GM19351 (cell line): ENCODE measurements around the gene ATOSA.

Experiments
- ATAC-seq: cut with Tn5 transposase; IDR thresholded peaks from one replicate; pipeline ENCODE4 v1.9.1; 2021; ENCODE audit warnings: mild to moderate bottlenecking, moderate library complexity; ENCODE audit not compliant: unreplicated experiment

ATOSA gene, protein sequence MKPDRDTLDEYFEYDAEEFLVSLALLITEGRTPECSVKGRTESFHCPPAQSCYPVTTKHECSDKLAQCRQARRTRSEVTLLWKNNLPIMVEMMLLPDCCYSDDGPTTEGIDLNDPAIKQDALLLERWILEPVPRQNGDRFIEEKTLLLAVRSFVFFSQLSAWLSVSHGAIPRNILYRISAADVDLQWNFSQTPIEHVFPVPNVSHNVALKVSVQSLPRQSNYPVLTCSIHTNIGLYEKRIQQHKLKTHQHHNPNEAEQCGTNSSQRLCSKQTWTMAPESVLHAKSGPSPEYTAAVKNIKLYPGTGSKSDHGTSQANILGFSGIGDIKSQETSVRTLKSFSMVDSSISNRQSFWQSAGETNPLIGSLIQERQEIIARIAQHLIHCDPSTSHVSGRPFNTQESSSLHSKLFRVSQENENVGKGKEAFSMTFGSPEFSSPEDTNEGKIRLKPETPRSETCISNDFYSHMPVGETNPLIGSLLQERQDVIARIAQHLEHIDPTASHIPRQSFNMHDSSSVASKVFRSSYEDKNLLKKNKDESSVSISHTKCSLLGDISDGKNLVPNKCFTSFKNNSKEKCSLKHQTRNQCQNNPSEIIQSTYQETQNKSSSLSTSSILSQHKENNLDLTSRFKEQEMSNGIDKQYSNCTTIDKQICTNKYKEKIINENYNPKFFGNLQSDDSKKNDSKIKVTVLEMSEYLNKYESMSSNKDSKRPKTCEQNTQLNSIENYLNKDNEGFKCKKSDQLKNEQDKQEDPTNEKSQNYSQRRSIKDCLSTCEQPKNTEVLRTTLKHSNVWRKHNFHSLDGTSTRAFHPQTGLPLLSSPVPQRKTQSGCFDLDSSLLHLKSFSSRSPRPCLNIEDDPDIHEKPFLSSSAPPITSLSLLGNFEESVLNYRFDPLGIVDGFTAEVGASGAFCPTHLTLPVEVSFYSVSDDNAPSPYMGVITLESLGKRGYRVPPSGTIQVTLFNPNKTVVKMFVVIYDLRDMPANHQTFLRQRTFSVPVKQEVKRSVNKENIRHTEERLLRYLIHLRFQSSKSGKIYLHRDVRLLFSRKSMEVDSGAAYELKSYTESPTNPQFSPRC

DNA sequence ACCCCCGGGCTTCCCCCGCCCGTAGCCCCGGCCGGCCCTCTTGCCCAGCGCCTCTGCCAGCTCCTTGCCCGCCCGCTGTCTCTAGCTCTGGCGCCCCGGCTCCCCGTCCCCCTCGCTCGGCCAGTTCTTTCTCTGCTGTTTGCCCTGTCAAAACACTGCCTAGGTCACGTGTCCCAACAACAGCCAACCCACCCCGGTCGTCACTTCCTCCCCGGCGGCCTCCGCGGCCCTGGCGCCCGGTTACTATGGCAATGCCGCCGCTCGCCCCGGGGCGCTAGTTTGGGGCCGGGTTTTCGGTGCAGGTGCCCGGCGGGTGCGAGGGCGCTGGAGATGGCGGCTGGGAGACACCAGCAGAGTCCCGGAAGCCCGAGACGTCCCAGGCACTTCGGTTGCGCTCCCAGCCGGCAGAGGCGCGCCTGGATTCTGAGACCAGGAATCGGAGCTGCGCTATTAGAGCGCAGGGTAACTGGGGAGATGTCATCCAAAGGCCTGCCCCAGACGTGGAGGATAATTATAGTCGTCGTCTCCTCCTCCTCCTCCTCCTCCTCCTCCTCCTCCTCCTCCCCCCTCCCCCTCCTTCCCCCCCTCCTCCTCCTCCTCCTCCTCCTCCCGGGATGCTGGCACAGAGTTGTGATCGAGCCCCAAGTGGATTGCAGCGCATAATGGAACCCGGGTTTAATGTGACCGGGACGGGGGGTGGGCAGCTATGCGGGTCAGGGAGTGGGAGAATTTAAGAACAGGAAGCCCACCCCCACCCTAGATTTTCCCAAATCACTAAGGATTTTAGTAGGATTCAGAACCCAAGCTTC is at the start of gene ATOSA:
TSS of gene ATOSA (minus strand) at position 157 of the 809 bp plus-strand sequence. CDS start 1,367 bp downstream, outside the sequence.
- ATAC-seq, result peak; percentile 72

DNA sequence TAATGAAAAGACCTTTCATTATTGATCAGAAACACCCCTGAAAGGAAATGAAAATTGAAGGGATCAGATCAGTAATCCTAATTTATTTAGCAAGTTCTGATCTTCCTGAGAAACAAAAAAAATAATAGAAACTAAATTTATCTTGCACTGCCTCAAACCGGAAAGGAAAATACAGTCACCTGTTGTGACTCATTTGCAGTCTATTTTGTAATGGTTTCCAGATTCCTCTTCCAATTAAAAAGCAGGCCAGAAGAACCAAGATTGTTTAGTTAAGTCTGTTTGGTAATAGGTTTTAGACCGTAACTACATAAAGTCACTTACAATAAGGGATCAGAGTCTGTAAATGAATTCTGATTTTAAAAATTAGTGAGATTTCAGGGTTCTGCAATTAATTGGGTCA is 49.7 kb upstream of the ATOSA start:
- no peak for ATAC-seq

DNA sequence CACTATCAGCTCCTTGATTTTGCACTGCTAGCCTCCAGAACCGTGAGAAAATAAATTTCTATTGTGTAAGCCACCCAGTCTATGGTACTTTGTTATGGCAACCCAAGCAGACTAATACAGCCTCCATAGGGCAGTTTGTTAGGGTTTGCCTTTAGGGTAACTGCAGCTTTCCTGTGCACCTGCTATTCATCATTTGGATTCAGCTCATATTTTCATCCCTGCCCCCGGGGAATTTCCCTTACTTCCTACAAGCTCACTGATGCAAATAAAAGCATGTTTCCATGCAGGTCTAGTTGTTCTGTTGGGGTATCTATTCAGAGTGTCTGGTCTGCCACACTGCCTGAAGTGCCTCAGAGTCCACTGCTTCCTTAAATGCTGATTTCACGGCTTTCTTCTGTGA is 48.6 kb upstream of the ATOSA start:
- no peak for ATAC-seq

DNA sequence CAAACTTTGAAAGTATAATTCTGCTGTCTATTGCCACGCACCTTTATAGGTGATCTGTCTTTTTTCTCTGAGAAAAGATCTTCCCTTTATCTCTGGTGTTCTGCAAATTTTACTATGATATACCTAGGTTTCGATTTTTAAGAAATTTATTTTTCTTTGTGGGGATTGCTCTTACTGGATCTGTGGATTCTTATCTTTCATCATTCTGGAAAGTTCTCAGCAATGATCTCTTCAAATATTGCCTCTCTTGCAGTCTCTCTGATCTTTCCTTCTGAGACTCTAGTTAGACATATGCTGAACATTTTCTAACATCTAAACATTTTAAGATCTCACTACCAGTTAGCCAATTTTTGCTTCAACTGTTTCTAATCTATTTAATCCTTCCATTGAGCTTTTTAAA is 47.0 kb upstream of the ATOSA start:
- no peak for ATAC-seq

DNA sequence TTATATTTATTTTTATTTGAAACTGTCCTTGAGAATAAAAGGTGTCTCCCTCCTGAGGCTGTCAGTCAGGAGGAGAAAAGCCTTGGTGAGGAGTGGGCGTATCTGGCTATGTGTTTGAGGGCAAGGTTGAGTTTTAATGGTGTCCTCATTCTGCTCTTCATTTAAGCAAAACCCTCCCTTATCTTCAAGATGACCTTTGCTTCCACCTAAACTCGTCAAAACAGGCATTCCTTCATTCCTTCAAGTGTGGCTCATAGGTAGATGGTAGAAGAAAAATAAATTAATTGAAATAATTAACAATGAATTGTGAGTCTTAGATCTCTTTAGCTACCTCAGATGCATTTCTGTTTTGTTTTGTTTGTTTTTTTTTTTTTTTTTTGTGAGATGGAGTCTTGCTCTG is 39.4 kb upstream of the ATOSA start:
- ATAC-seq, result no peak

DNA sequence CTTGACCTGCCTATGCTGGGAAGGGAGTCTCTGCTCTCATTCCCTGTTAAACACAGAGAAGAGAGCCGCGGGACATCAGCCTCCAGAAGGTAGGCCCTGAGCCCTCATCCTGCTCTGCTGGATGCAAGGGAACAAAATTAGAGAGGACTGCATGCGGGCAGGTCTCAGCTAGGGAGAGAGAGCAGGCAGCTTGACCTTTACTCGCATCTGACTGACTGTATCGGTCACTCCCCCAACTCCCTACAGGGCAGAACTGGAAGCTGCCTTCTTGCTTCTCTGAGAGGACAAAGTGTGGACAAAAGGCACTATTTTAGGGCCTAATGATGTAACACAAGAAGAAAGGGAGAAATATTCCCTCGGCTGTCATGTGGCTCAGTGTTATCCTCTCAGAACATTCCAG is 38.7 kb upstream of the ATOSA start:
- no peak for ATAC-seq

DNA sequence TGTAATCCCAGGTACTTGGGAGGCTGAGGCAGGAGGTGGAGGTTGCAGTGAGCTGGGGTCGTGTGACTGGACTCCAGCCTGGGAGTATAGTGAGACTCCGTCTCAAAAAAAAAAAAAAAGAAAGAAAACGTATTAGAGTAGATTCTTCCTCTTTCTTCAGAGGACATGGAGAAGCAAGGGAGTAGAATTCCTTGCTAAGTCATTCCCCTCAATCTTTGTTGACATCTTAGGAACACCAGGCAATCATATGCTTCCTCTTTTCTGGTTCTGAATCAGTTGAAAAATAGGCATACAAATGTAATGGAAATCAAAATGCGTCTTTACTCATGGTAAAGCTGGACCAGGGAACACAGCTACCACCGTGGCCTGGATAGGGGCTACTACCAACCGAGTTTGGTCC is 38.3 kb upstream of the ATOSA start:
- no peak for ATAC-seq

DNA sequence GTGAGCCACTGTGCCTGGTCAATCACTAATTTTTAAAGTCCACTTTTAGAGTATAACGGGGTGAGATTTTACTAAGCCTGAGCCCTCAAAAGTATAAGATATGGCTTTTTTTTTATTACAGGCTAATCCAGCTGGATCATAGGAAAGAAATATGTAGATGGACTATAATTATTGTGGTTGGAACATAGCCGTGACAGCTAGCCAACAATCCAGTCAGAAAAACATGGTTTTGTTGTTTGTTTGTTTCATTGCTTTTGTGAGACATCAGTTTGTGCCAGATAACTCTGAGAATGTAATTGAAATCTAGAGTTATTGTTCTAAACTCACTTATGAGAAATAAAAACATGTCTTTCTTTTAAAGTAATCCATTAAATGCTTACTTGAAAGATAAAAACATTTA is 37.3 kb upstream of the ATOSA start:
- no peak for ATAC-seq

DNA sequence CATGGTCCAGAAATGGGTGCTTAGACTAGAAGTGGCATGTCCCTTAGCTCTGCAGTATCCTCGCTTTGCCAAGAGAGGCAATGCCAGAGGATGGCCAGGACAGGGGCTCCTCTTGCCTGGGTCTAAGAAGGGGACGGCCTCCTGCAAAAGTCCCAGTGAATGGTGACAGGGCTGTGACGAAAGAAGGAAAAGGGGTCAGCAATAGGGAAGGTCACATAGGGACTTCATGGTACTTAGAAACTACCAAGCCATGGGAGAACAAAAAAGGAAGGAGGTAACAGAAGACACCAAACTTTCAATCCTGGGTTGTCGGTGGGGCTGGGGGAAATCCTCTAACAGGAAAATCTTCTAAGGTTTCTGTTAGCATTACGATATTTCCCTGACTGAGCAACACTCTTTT is 36.2 kb upstream of the ATOSA start:
- no peak for ATAC-seq

DNA sequence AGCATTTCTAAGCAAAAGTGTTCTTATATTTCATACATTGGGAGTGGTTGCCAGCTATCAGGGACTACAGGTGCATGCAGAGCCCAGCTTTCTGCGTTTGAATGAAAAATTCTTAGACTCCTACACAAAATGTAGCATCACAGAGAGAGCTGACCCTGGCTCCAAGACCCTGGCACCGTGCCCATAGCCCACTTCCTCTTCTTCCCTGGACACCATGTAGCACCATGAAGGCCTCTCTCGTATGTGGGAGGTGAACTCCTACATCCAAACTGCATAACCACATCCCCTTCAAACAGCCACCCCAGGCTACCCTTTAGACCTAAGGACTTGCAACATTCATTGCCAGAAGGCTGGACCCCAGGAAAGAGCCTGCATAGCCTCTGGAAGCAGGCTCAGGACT is 35.8 kb upstream of the ATOSA start:
- ATAC-seq, result no peak

DNA sequence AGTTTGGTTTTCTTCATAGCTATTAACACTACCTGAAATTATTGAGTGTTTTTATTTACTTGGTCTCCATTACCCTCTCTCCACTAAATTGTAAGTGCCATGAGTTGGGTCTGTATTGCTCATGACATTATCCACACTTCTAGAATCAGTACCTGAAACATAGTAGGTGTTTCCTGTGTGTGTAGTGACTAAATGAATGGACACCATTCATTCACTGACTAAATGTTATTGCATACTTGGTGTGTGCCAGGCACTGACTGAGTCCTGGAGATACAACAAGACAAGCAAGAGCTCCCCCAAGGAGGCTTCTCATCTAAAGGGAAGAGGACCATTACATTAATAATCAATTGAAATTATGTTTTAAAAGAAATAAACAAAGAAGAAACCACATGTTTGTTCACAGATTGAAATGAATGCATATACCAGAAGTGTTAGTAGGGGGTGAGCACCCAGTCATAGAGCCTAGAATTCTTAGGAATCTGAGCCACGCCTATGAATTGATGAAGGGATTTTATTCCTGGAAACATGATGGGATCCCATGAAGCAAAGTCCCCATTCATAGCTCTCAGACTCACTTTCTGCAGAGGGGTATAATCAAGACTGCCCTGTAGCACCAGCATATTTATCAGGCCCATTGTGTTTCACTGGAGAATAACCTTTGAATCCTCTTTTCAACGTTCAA is 31.7 kb upstream of the ATOSA start:
- no peak for ATAC-seq

DNA sequence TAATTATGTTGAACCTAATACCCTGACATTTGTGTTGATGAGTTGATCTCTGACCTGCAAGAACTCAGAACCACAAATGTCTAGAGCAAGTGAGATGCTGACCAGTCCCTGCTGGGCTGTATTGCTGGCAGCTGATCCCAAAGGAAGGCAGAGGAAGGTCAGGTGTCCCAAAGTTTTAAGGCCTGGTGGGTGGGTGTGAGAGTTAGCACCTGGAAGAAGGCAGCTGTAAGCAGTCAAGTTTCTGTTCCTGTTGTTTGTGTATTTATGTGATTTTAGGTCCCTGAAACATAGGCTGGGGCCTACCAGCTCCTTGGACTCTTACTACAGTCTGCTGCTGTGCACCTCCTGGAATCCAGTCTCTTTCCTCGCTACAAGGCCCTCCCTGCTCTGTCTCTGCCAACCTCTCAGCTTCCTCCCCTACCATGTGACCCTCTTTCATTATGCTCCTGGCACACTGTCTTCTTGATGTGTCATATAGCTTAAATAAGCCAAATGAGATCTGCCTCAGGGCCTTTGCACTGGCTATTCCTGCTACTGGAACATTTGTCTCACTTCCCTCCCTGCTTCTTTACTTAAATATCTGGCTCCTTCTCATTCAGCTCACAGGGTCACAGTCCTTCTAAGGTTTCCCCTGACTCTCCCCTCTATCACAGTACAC is 31.0 kb upstream of the ATOSA start:
- ATAC-seq, result peak; percentile 59

DNA sequence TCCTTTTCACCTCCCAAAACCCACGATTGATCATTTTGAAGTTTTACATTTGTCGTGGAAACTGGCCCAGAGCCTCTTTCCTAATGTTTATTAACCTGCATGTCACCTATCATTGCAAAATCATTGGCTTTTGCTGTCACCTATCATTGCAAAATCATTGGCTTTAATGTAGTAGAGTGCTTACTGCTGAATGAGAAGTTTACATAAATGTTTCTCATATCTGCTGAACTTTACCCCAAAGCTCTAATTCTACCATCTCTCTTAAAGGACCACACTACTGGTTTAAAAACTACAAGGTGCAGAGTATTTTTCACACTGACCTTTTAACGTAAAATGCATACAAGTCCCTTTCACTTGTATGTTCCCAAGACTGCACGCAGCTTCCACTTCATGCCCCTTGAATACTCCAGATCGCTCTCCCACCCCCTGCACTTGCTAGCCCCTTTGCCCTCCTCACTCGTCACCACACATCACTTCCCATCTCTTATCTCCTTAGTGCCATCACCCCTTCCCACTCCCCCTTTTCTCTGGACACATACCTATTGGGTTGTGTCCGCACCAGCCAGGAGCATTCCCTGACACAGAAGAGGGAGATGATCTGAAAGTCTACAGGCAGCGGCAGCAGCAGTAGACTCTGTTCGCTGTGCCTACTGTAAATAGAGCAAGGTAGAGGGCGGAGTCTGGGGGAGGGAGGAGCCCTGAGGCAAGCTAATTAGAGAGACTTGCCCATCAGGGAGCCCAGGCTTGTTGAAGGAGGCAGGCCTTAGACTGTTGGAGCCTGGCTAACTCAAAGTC is 30.2 kb upstream of the ATOSA start:
- ATAC-seq, result peak; percentile 94

DNA sequence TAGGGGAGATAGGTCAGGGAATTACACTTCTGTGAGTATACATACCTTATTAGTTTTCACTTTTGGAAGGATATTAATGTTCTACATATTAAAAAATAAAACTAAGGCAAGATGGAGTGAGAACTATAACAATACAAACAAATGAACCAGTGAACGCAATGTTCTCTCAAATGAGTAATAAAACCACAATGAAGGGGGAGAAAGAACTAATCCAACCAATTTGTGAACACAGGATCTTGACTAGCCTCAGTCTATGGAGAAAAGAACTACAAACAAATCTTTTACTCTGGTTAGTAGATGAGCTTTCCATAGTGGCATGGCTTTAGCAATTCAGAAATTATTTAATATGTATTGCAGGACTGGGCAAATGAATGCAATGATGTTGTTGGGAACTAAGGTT is 26.9 kb upstream of the ATOSA start:
- no peak for ATAC-seq

DNA sequence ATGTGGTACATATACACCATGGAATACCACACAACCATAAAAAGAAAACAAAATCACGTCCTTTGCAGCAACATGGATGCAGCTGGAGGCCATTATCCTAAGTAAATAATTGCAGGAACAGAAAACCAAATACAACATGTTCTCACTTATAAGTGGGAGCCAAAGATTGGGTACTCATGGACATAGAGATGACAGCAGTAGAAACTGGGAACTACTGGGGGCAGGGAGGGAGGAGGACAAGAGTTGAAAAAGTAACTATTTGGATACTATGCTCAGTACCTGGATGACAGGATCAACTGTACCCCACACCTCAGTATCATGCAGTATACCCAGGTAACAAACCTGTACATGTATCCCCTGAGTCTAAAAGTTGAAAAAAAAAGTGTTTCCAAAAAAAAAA is 23.2 kb upstream of the ATOSA start:
- no peak for ATAC-seq

DNA sequence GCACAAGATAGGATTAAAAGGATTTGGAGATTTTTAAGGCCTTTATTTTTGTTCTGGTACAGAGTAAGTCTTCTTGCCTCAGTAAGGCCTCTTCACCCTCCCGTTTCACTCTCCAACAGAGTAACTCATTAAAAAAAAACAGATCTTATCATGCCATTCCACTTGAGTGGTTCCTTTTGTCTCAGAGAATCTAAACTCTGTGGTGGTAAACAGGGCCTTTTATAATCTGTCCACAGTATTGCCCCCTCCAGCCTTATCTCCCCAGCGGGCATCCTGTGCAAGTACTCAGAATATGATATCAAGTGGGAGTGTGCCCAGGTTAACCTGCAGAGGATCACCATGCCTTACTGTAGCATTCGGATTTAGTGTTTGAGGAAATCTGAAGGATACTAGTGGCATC is 20.3 kb upstream of the ATOSA start:
- no peak for ATAC-seq

DNA sequence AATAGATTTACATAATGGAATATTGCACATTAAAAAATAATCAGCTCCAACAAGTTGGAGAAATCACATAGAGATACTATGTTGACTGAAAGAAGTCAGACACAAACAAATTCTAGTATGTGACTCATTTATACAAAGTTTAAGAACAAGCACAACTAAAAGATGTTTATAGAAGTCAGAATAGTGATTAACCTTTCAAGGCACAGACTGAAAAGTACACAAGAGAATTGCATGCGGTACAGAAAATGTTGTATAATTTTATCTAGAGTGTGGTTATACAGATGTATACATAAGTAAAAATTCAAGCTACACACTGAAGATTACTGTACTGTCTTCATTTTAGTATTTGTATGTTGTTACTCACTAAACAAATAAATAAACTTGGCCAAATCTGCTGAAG is 19.3 kb upstream of the ATOSA start:
- ATAC-seq, result no peak

DNA sequence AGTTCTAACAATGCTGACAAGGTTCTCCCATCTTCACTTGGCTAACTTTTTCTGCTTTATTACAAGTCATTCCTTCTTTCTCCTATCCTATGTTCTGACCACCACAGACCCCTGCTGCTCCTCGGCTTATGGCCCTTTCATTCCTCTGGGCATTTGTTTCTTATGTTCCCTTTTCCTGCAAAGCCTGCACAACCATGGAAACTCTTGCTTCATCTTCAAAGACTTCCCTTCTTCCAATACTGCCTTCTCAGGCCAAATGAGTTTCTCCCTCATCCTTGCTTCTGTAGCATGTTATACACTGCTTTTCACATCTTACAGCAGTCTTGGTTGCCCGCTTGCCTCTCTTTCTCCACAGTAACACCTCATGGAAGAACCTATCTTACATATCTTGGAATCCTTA is 17.9 kb upstream of the ATOSA start:
- ATAC-seq, result no peak

DNA sequence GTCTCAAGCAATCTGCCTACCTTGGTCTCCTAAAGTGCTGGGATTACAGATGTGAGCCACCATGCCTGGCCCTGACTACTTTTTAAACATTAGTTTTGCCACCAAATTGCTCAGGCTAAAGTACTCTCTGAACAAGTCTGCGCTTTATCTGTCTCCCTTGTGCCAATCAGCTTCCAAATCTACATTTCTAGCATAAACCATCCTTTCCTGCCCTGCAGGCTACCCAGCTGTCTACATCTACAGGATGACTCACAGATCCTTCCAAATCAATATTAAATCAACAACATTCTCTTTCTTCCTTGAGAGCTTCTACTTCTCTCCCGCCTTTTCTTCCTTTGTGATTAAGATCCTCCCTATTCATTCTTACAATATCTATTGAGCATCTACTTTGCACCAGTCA is 16.0 kb upstream of the ATOSA start:
- ATAC-seq, result no peak
